Measurements from ENCODE around the gene FYCO1. TPM values are rescaled to one million over a fixed set of nuclear protein-coding genes. Genes with fewer than 3 reads are reported as not detected.

FYCO1 gene
- total and polyA plus RNA-seq, 2 donors (not counting 1 experiment from before 2014, with no cell fraction given) = 19.2 to 82.2 TPM

DNA sequence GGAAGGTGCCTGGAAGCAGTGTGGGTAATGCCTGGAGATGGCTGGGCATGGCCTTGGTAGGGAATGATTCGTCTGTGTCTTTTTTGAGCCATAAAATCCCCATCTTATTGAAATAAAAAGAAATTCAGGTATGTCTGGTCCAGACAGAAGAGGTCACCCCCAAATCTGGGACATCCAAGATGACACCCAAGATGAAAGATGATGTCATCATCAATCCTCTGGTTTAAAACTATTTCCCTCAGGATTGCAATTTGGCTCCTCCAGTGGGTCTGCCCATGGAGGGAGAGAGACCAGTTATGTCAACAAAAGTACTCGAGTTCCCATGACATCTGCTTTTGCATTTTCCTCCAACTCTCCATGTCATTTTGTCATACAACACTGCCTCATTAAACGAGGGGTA, 126.0 kb downstream of the FYCO1 start:
- Histone ChIP-seq H3K27me3 (ENCODE audit: control insufficient read depth, insufficient read depth, low read length) (peaks cover 20% of the 10 kb centered on the region), H3K36me3 (ENCODE audit: control insufficient read depth, insufficient read depth, low read length) (no peaks in the 10 kb centered on the region)

DNA sequence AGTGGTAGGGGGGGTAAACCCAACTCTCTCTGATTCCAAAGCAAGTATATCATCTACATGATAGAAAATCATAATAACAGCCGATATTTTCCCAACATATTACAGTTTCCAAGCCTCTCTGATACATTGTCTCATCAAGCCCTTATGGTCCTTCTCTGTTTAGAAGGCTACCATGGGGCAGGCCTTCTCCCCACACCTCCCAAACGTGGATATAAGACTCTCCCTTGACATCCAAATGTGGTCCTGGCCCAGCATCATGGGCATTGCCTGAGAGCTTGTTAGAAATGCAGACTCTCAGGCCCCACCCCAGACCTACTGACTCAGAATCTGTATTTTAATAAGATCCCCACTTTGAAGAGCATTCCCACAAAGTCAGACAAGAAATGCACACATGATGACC, 127.0 kb downstream of the FYCO1 start:
- H3K27me3 ChIP-seq (ENCODE audit: control insufficient read depth, insufficient read depth, low read length) = peaks cover 21% of the 10 kb centered on the region
- DNase-seq (ENCODE audit: low read depth in 2 of 2) = no peak
- no peaks in the 10 kb centered on the region for H3K4me1 ChIP-seq (ENCODE audit: control insufficient read depth, extremely low read depth, insufficient read depth, low read length)
- TF ChIP-seq, protein P1, sequence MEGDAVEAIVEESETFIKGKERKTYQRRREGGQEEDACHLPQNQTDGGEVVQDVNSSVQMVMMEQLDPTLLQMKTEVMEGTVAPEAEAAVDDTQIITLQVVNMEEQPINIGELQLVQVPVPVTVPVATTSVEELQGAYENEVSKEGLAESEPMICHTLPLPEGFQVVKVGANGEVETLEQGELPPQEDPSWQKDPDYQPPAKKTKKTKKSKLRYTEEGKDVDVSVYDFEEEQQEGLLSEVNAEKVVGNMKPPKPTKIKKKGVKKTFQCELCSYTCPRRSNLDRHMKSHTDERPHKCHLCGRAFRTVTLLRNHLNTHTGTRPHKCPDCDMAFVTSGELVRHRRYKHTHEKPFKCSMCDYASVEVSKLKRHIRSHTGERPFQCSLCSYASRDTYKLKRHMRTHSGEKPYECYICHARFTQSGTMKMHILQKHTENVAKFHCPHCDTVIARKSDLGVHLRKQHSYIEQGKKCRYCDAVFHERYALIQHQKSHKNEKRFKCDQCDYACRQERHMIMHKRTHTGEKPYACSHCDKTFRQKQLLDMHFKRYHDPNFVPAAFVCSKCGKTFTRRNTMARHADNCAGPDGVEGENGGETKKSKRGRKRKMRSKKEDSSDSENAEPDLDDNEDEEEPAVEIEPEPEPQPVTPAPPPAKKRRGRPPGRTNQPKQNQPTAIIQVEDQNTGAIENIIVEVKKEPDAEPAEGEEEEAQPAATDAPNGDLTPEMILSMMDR (conservative IDR thresholded peaks at IDR 0.05 in 1 of 2, IDR thresholded peaks at IDR 0.05 in 1 of 2; ENCODE audit: low read depth in 1 of 2, low read length in 2 of 2) = no peak
- TF ChIP-seq EZH2 (IDR thresholded peaks at IDR 0.05; ENCODE audit: low read length, missing control alignments) = no peak
- H3K4me2 ChIP-seq (ENCODE audit: extremely low read depth, insufficient read depth, low read length) = no peak overlapping the region
- no peak overlapping the region for H3K9ac ChIP-seq (ENCODE audit: insufficient read depth, low read length)
- no peak overlapping the region for H2AFZ ChIP-seq (ENCODE audit: low read length)
- H4K20me1 ChIP-seq (ENCODE audit: control insufficient read depth, extremely low read depth, insufficient read depth, low read length) = no peaks in the 10 kb centered on the region
- H3K4me3 ChIP-seq (replicated peaks in 1 of 4; ENCODE audit: control extremely low read depth in 1 of 4, insufficient read depth in 1 of 4, low read depth in 3 of 4, low read length in 4 of 4) = no peak overlapping the region
- no peak overlapping the region for H3K27ac ChIP-seq (ENCODE audit: insufficient read depth, low read length)
- H3K9me3 ChIP-seq (ENCODE audit: control insufficient read depth, insufficient read depth, low read depth, low read length) = no peaks in the 10 kb centered on the region
- no peaks in the 10 kb centered on the region for H3K79me2 ChIP-seq (ENCODE audit: control insufficient read depth, insufficient read depth, low read length)
- no peaks in the 10 kb centered on the region for H3K36me3 ChIP-seq (ENCODE audit: control insufficient read depth, insufficient read depth, low read length)

More for the DNA sequence above, 126.0 kb downstream of the FYCO1 start:
- Histone ChIP-seq H3K79me2 (ENCODE audit: control insufficient read depth, insufficient read depth, low read length) (no peaks in the 10 kb centered on the region), H3K4me1 (ENCODE audit: control insufficient read depth, extremely low read depth, insufficient read depth, low read length) (no peaks in the 10 kb centered on the region), H3K4me3 (replicated peaks in 1 of 4; ENCODE audit: control extremely low read depth in 1 of 4, insufficient read depth in 1 of 4, low read depth in 3 of 4, low read length in 4 of 4) (no peak overlapping the region), H3K4me2 (ENCODE audit: extremely low read depth, insufficient read depth, low read length) (no peak overlapping the region), H2AFZ (ENCODE audit: low read length) (no peak overlapping the region), H4K20me1 (ENCODE audit: control insufficient read depth, extremely low read depth, insufficient read depth, low read length) (no peaks in the 10 kb centered on the region), H3K9me3 (ENCODE audit: control insufficient read depth, insufficient read depth, low read depth, low read length) (no peaks in the 10 kb centered on the region), H3K27ac (ENCODE audit: insufficient read depth, low read length) (no peak overlapping the region), H3K9ac (ENCODE audit: insufficient read depth, low read length) (no peak overlapping the region)
- no peak for DNase-seq (ENCODE audit: low read depth in 2 of 2)
- TF ChIP-seq EZH2 (IDR thresholded peaks at IDR 0.05; ENCODE audit: low read length, missing control alignments) = no peak
- TF ChIP-seq, protein P1 (conservative IDR thresholded peaks at IDR 0.05 in 1 of 2, IDR thresholded peaks at IDR 0.05 in 1 of 2; ENCODE audit: low read depth in 1 of 2, low read length in 2 of 2) = no peak

DNA sequence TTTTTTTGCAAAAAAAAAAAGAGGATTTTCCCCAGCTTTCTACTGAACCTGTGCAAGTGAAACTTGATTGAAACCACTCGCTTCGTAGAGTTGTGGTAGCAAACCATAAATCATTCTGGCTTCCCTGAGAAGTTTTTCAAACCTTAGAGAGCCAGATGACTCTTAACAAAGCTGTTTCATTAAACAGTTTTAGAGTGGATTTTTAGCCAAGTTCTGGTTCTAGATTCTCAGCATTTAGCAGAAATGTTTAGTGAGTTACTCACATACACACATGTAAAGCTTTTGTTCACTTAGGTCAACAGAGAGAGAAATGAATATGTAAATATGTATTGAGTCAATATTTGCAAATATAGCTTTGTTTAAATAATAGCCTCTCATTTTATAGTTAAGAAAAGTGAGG, 127.4 kb downstream of the FYCO1 start:
- Histone ChIP-seq H3K4me3 (replicated peaks in 1 of 4; ENCODE audit: control extremely low read depth in 1 of 4, insufficient read depth in 1 of 4, low read depth in 3 of 4, low read length in 4 of 4) (no peak overlapping the region), H3K27ac (ENCODE audit: insufficient read depth, low read length) (no peak overlapping the region), H3K9ac (ENCODE audit: insufficient read depth, low read length) (no peak overlapping the region), H3K79me2 (ENCODE audit: control insufficient read depth, insufficient read depth, low read length) (no peaks in the 10 kb centered on the region), H4K20me1 (ENCODE audit: control insufficient read depth, extremely low read depth, insufficient read depth, low read length) (no peaks in the 10 kb centered on the region), H3K36me3 (ENCODE audit: control insufficient read depth, insufficient read depth, low read length) (no peaks in the 10 kb centered on the region), H3K4me1 (ENCODE audit: control insufficient read depth, extremely low read depth, insufficient read depth, low read length) (no peaks in the 10 kb centered on the region), H2AFZ (ENCODE audit: low read length) (no peak overlapping the region), H3K9me3 (ENCODE audit: control insufficient read depth, insufficient read depth, low read depth, low read length) (no peaks in the 10 kb centered on the region), H3K27me3 (ENCODE audit: control insufficient read depth, insufficient read depth, low read length) (peaks cover 24% of the 10 kb centered on the region), H3K4me2 (ENCODE audit: extremely low read depth, insufficient read depth, low read length) (no peak overlapping the region)
- DNase-seq (ENCODE audit: low read depth in 2 of 2) = no peak
- no peak for TF ChIP-seq EZH2 (IDR thresholded peaks at IDR 0.05; ENCODE audit: low read length, missing control alignments)
- TF ChIP-seq, protein P1 (conservative IDR thresholded peaks at IDR 0.05 in 1 of 2, IDR thresholded peaks at IDR 0.05 in 1 of 2; ENCODE audit: low read depth in 1 of 2, low read length in 2 of 2) = no peak

Other genes starting within 250 kb of the FYCO1 start
- not detected in 2 replicates for gene SLC6A20, start 199.3 kb downstream of the FYCO1 start, total RNA-seq
- gene SLC6A20, start 199.3 kb downstream of the FYCO1 start, polyA plus RNA-seq = not detected in 2 replicates
- 12.4 and 16.2 TPM in 2 replicates for gene LZTFL1, start 153.7 kb downstream of the FYCO1 start, total RNA-seq
- gene LZTFL1, start 153.7 kb downstream of the FYCO1 start, polyA plus RNA-seq = 18.7 and 28.0 TPM in 2 replicates
- not detected in 2 replicates for gene CCR9, start 109.3 kb downstream of the FYCO1 start, total RNA-seq
- gene CCR9, start 109.3 kb downstream of the FYCO1 start, polyA plus RNA-seq = not detected in 2 replicates
- not detected in 2 replicates for gene CXCR6, start 52.4 kb downstream of the FYCO1 start, total RNA-seq
- 0.02 TPM in 1 of 2 replicates, not detected in the other for gene CXCR6, start 52.4 kb downstream of the FYCO1 start, polyA plus RNA-seq
- gene XCR1, start 31.7 kb upstream of the FYCO1 start, total RNA-seq = under 0.01 TPM in 1 of 2 replicates, not detected in the other
- gene XCR1, start 31.7 kb upstream of the FYCO1 start, polyA plus RNA-seq = 0.01 and 0.02 TPM in 2 replicates
- 1.3 and 6.6 TPM in 2 replicates for gene CCR1, start 212.5 kb upstream of the FYCO1 start, total RNA-seq
- 0.99 and 9.9 TPM in 2 replicates for gene CCR1, start 212.5 kb upstream of the FYCO1 start, polyA plus RNA-seq
- gene CCR3, start 246.6 kb upstream of the FYCO1 start, total RNA-seq = 0.17 and 0.26 TPM in 2 replicates
- gene CCR3, start 246.6 kb upstream of the FYCO1 start, polyA plus RNA-seq = 0.03 and 0.16 TPM in 2 replicates

Measured in fibroblast of lung (primary cell).